Prostate gland (tissue), 2 donors: ENCODE results near the gene UFSP2. TPM values are rescaled to one million over a fixed set of nuclear protein-coding genes. Genes with fewer than 3 reads are reported as not detected.

Source experiments
- DNase-seq: peaks from one replicate; pipeline ENCODE4 v3.0.0-alpha.2; 2019; ENCODE audit warnings: low spot score
- H3K27ac ChIP-seq, 2 donors: fragments of 200-600 bp; sonication (generic); 2 replicates each; pipeline ENCODE4 v1.5.1; 2017 to 2019
- H3K27me3 ChIP-seq: fragments of 200-600 bp; sonication (generic); replicated peaks from 2 replicates; pipeline ENCODE4 v1.5.1; 2019; ENCODE audit not compliant: insufficient read depth
- H3K36me3 ChIP-seq, 2 donors: fragments of 200-600 bp; sonication (generic); 1 replicate in 1 of 2; 2 replicates in 1 of 2; pipeline versions ENCODE4 v1.5.1 to v1.8.1; 2017 to 2019
- H3K4me1 ChIP-seq: fragments of 200-600 bp; sonication (generic); replicated peaks from 2 replicates; pipeline ENCODE4 v1.5.1; 2019
- H3K4me3 ChIP-seq, 2 donors: fragments of 200-600 bp; sonication (generic); 2 replicates each; pipeline ENCODE4 v1.5.1; 2017 to 2019
- H3K9me3 ChIP-seq: fragments of 200-600 bp; sonication (generic); 2 replicates; pipeline ENCODE4 v1.5.1; 2017
- CTCF ChIP-seq, 4 experiments: fragments of 200-600 bp in 2 of 4; fragments of 450-650 bp in 2 of 4; sonication (generic) in 2 of 4; IDR thresholded peaks; 1 replicate in 3 of 4; 2 replicates in 1 of 4; pipeline ENCODE4 v1.5.1; 2016 to 2019; ENCODE audit warnings: antibody characterized with exemption in 4 of 4, mild to moderate bottlenecking in 2 of 4, moderate library complexity in 2 of 4
- POLR2A ChIP-seq: fragments of 450-650 bp; IDR thresholded peaks from one replicate; pipeline ENCODE4 v1.6.1; 2016; ENCODE audit warnings: antibody characterized with exemption, mild to moderate bottlenecking
- POLR2AphosphoS5 ChIP-seq: sonication (generic); formaldehyde crosslinking; IDR thresholded peaks from one replicate; pipeline ENCODE4 v1.6.1; 2017; ENCODE audit warnings: antibody characterized with exemption
- whole genome bisulfite sequencing: methylation state at CpG from one replicate; pipeline ENCODE4 v1.1.5; 2018; 5-methylcytosine and 5-hydroxymethylcytosine counted together
- intact Hi-C: fragments of 100-400 bp; cut with DNase I; formaldehyde crosslinking; loops from one replicate; pipeline ENCODE4 v1.14.2; 2022
- total RNA-seq, 2 donors: library from RNA; depleted of rRNA; stranded (reverse); fragments of >200 nt; gene quantifications; one replicate each; pipeline ENCODE4 v1.1.0, GENCODE V29; 2016

The UFSP2 gene
- 10 to 100 TPM; 32.1 to 42.7 TPM for total RNA-seq

- no peaks in the 10 kb centered on the region for H3K9me3 ChIP-seq
- H3K27ac ChIP-seq: peak within 1 kb of the TSS; percentile 94 to 95
- no peaks in the 10 kb centered on the region for H3K27me3 ChIP-seq
- intact Hi-C loops: loop anchor here (5.0 kb wide), 1 partner anchor 42 kb away; no protein-coding TSS in a partner anchor
- no peaks in the 10 kb centered on the region for H3K36me3 ChIP-seq
- peak; percentile 93 for TF ChIP-seq POLR2AphosphoS5
- TF ChIP-seq POLR2A: peak; percentile 64
- peak in 3 of 4 experiments; percentile 5 to 19 (median 8) for TF ChIP-seq CTCF (IDR thresholded peaks at IDR 0.05)
- peak within 1 kb of the TSS; percentile 65 to 76 for H3K4me3 ChIP-seq
- under 1% methylated on average over 55 of the region's 66 CpGs for WGBS
- no peaks in the 10 kb centered on the region for H3K4me1 ChIP-seq
- peak; percentile 81 for DNase-seq
Observed at GRCh38 chr4:185425647-185426352, at the start of gene UFSP2. Gene UFSP2 (minus strand): TSS chr4:185425964. CDS start chr4:185425868, 96 bp downstream.

- DNase-seq: no peak
Observed at GRCh38 chr4:185473247-185473646, 47.5 kb upstream of the UFSP2 start.

GRCh38 chr4:185472103-185472542 lies 46.4 kb upstream of the UFSP2 start:
- Histone ChIP-seq H3K4me1 (no peaks in the 10 kb centered on the region), H3K9me3 (no peaks in the 10 kb centered on the region), H3K4me3 (peak overlapping the region; percentile 63 to 70), H3K36me3 (no peaks in the 10 kb centered on the region), H3K27me3 (no peaks in the 10 kb centered on the region), H3K27ac (peak overlapping the region in 1 of 2 donors; percentile 81)
- no peak for TF ChIP-seq POLR2AphosphoS5
- TF ChIP-seq POLR2A: no peak
- no peak for TF ChIP-seq CTCF (IDR thresholded peaks at IDR 0.05)
- no peak for DNase-seq
- intact Hi-C loops: loop anchor here (5.0 kb wide), 2 partner anchors 35 to 565 kb away; no protein-coding TSS in a partner anchor
- 12% methylated on average over 10 of the region's 10 CpGs for WGBS

More at GRCh38 chr4:185473247-185473646, 47.5 kb upstream of the UFSP2 start:
- Histone ChIP-seq H3K4me3 (no peak overlapping the region), H3K36me3 (no peaks in the 10 kb centered on the region), H3K27ac (no peak overlapping the region), H3K27me3 (no peaks in the 10 kb centered on the region), H3K4me1 (no peaks in the 10 kb centered on the region), H3K9me3 (no peaks in the 10 kb centered on the region)
- intact Hi-C loops: loop anchor here (5.0 kb wide), 2 partner anchors 34 to 564 kb away; no protein-coding TSS in a partner anchor
- TF ChIP-seq POLR2AphosphoS5 (no peak), POLR2A (no peak), CTCF (IDR thresholded peaks at IDR 0.05) (no peak)
- 98% methylated on average over 8 of the region's 8 CpGs for WGBS

GRCh38 chr4:185471235-185472102 lies 45.7 kb upstream of the UFSP2 start, which contains the start of gene CCDC110:
Gene CCDC110 (minus strand): TSS chr4:185471733. CDS start chr4:185471683, 50 bp downstream.
- Histone ChIP-seq H3K36me3 (no peaks in the 10 kb centered on the region), H3K9me3 (no peaks in the 10 kb centered on the region), H3K27me3 (no peaks in the 10 kb centered on the region), H3K4me3 (peak within 1 kb of the TSS; percentile 63 to 70), H3K4me1 (no peaks in the 10 kb centered on the region), H3K27ac (peak within 1 kb of the TSS; percentile 74 to 81)
- 2% methylated on average over 71 of the region's 93 CpGs for WGBS
- DNase-seq: peak; percentile 95
- TF ChIP-seq POLR2A (peak; percentile 42), POLR2AphosphoS5 (no peak), CTCF (IDR thresholded peaks at IDR 0.05) (peak; percentile 70 to 85 (median 75))
- intact Hi-C loops: loop anchor here (1.0 to 5.0 kb wide), 4 partner anchors 36 to 566 kb away; no protein-coding TSS in a partner anchor
